HCT116 (cell line): Measurements from ENCODE around the gene SZT2. TPM values are rescaled to one million over a fixed set of nuclear protein-coding genes. Genes with fewer than 3 reads are reported as not detected.

Experiments
- ATAC-seq: fragments of 200-7000 bp; cut with Tn5 transposase; 2 replicates; pipeline ENCODE4 v1.9.1; 2020; ENCODE audit warnings: mild to moderate bottlenecking, moderate library complexity
- BruUV-seq: library from RNA; stranded (reverse); fragments of 400-500 nt; replicated peaks from 2 replicates; lab custom pipeline; 2021; lab: Mats Ljungman, UMichigan
- CTCF ChIA-PET: fragments of 300-600 bp; sonication (Branson Sonifier 250); formaldehyde crosslinking; loops from one replicate; lab custom pipeline; 2021; ENCODE audit warnings: antibody characterized with exemption; lab: Charles Lee
- POLR2A ChIA-PET: fragments of 300-600, 350-600 bp; sonication (Branson Sonifier 250); formaldehyde crosslinking; loops from one replicate; lab custom pipeline; 2021; ENCODE audit warnings: antibody characterized with exemption; lab: Charles Lee
- RAD21 ChIA-PET, 2 experiments: fragments of 300-600 bp; sonication (Branson Sonifier 250); formaldehyde crosslinking; loops; one replicate each; lab custom pipeline; 2023; ENCODE audit warnings: low total read pairs in 2 of 2; ENCODE audit not compliant: uncharacterized antibody in 2 of 2, unreplicated experiment in 2 of 2, low non-redundant PET in 1 of 2; lab: Charles Lee
- DNase-seq: peaks from one replicate; pipeline ENCODE4 v3.0.0-alpha.2; 2010; ENCODE audit warnings: low read depth, low spot score
- H2AFZ ChIP-seq: fragments of 200-600 bp; shearing (Covaris generic), sonication (generic); 2 replicates; pipeline ENCODE4 v1.6.1; 2017; ENCODE audit warnings: low read depth, mixed run types, mixed read lengths, antibody characterized with exemption, low read length; ENCODE audit not compliant: poor library complexity, severe bottlenecking
- H3K27ac ChIP-seq: 2 replicates; pipeline ENCODE4 v1.5.1; 2012; ENCODE audit warnings: low read depth, low read length
- H3K27me3 ChIP-seq: fragments of 200-600 bp; sonication (generic); 2 replicates; pipeline ENCODE4 v1.6.1; 2016; ENCODE audit warnings: mixed run types, low read length, mixed read lengths; ENCODE audit not compliant: insufficient read depth
- H3K36me3 ChIP-seq, 2 experiments: fragments of 200-500 bp in 1 of 2; fragments of 200-600 bp in 1 of 2; sonication (Bioruptor generic) in 1 of 2; sonication (generic) in 1 of 2; 2 replicates each; pipeline versions ENCODE4 v1.5.1 to v1.6.1; 2014 to 2016; ENCODE audit warnings: low read length in 2 of 2, inconsistent platforms in 1 of 2, mixed read lengths in 1 of 2, mixed run types in 1 of 2; ENCODE audit not compliant: insufficient read depth in 2 of 2, control insufficient read depth in 1 of 2
- H3K4me1 ChIP-seq, 2 experiments: fragments of 200-600 bp in 1 of 2; sonication (generic) in 1 of 2; 2 replicates each; pipeline versions ENCODE4 v1.5.1 to v1.6.1; 2012 to 2017; ENCODE audit warnings: low read length in 2 of 2, inconsistent platforms in 1 of 2, mild to moderate bottlenecking in 1 of 2, mixed read lengths in 1 of 2, mixed run types in 1 of 2, moderate library complexity in 1 of 2; ENCODE audit not compliant: insufficient read depth in 2 of 2, control insufficient read depth in 1 of 2
- H3K4me2 ChIP-seq: fragments of 200-600 bp; sonication (generic); 2 replicates; pipeline ENCODE4 v1.6.1; 2017; ENCODE audit warnings: mixed run types, low read length, mixed read lengths
- H3K4me3 ChIP-seq, 2 experiments: fragments of 200-600 bp in 1 of 2; sonication (generic) in 1 of 2; replicated peaks in 1 of 2; 2 replicates each; pipeline ENCODE4 v1.5.1; 2011 to 2016; ENCODE audit warnings: low read length in 2 of 2, control low read depth in 1 of 2, low read depth in 1 of 2, mild to moderate bottlenecking in 1 of 2, mixed read lengths in 1 of 2, mixed run types in 1 of 2
- H3K79me2 ChIP-seq: fragments of 200-600 bp; sonication (generic); 2 replicates; pipeline ENCODE4 v1.6.1; 2017; ENCODE audit warnings: mild to moderate bottlenecking, mixed run types, low read length, moderate library complexity, mixed read lengths; ENCODE audit not compliant: insufficient read depth
- H3K9ac ChIP-seq: fragments of 200-600 bp; sonication (generic); 2 replicates; pipeline ENCODE4 v1.6.1; 2016; ENCODE audit warnings: low read length, mixed read lengths
- H3K9me2 ChIP-seq: fragments of 200-600 bp; sonication (generic), shearing (Covaris generic); 2 replicates; pipeline ENCODE4 v1.6.1; 2017; ENCODE audit warnings: mixed run types, mild to moderate bottlenecking, moderate library complexity; ENCODE audit not compliant: insufficient read depth
- H3K9me3 ChIP-seq, 2 experiments: fragments of 200-500 bp in 1 of 2; fragments of 200-600 bp in 1 of 2; sonication (Bioruptor generic) in 1 of 2; sonication (generic) in 1 of 2; 2 replicates each; pipeline ENCODE4 v1.6.1; 2014 to 2017; ENCODE audit warnings: low read length in 2 of 2, mixed read lengths in 2 of 2, inconsistent platforms in 1 of 2, low read depth in 1 of 2, mild to moderate bottlenecking in 1 of 2, mixed run types in 1 of 2, moderate library complexity in 1 of 2; ENCODE audit not compliant: control insufficient read depth in 1 of 2, insufficient read depth in 1 of 2
- H4K20me1 ChIP-seq: fragments of 200-600 bp; sonication (generic), shearing (Covaris generic); 2 replicates; pipeline ENCODE4 v1.6.1; 2017; ENCODE audit warnings: mixed run types, mild to moderate bottlenecking, moderate library complexity; ENCODE audit not compliant: insufficient read depth
- CTCF ChIP-seq, 3 experiments: fragments of 200-600 bp in 1 of 3; sonication (generic) in 1 of 3; IDR thresholded peaks in 2 of 3; conservative IDR thresholded peaks in 1 of 3; 2 replicates each; pipeline ENCODE4 v1.5.1; 2012 to 2017; ENCODE audit warnings: low read depth in 2 of 3, low read length in 2 of 3, antibody characterized with exemption in 1 of 3, borderline replicate concordance in 1 of 3, control low read depth in 1 of 3, mild to moderate bottlenecking in 1 of 3, mixed read lengths in 1 of 3, mixed run types in 1 of 3, moderate library complexity in 1 of 3; ENCODE audit not compliant: insufficient read depth in 1 of 3
- EGR1 ChIP-seq: IDR thresholded peaks from 2 replicates; pipeline ENCODE4 v1.6.1; 2012; ENCODE audit warnings: low read depth
- FOSL1 ChIP-seq: IDR thresholded peaks from 2 replicates; pipeline ENCODE4 v1.6.1; 2012; ENCODE audit warnings: low read depth
- JUND ChIP-seq: IDR thresholded peaks from 2 replicates; pipeline ENCODE4 v1.6.1; 2012
- POLR2A ChIP-seq: IDR thresholded peaks from 2 replicates; pipeline ENCODE4 v1.7.0; 2011; ENCODE audit warnings: borderline replicate concordance; ENCODE audit not compliant: insufficient read depth, insufficient read length; ENCODE audit errors: extremely low read depth
- POLR2AphosphoS5 ChIP-seq: IDR thresholded peaks from 2 replicates; pipeline ENCODE4 v1.6.1; 2011; ENCODE audit warnings: mild to moderate bottlenecking, low read depth, low read length, moderate library complexity
- SIN3A ChIP-seq: IDR thresholded peaks from 2 replicates; pipeline ENCODE4 v1.6.1; 2012; ENCODE audit warnings: low read depth
- SRF ChIP-seq: IDR thresholded peaks from 2 replicates; pipeline ENCODE4 v1.6.1; 2012; ENCODE audit warnings: low read depth
- ZFX ChIP-seq: fragments of 450-650 bp; IDR thresholded peaks from 2 replicates; pipeline ENCODE4 v1.6.1; 2017
- ZNF274 ChIP-seq: fragments of 200-500 bp; sonication (Bioruptor generic); IDR thresholded peaks from 2 replicates; pipeline ENCODE4 v1.6.1; 2014; ENCODE audit warnings: mild to moderate bottlenecking, low read depth, low read length, inconsistent platforms
- intact Hi-C: fragments of 100-400 bp; cut with micrococcal nuclease; formaldehyde crosslinking; loops from 2 replicates; pipeline ENCODE4 v1.10.0; 2022
- total RNA-seq: library from RNA; stranded (reverse); gene quantifications from one replicate; pipeline ENCODE4 v1.2.1, GENCODE V29; 2021; ENCODE audit not compliant: unreplicated experiment
- TF ChIP-seq, protein P1 (sequence below): IDR thresholded peaks from 2 replicates; pipeline ENCODE4 v1.6.1; 2012
- TF ChIP-seq, protein P2 (sequence below): IDR thresholded peaks from 2 replicates; pipeline ENCODE4 v1.6.1; 2012; ENCODE audit warnings: low read depth

The SZT2 gene
- total RNA-seq, 1 experiment from 2014 or later, result 43.0 TPM

GRCh38 chr1:43357251-43357650, 32.4 kb upstream of the SZT2 start:
- TF ChIP-seq POLR2AphosphoS5 (no peak), ZNF274 (no peak), SRF (no peak), SIN3A (no peak), EGR1 (no peak), POLR2A (no peak), FOSL1 (no peak)
- TF ChIP-seq, protein P1, sequence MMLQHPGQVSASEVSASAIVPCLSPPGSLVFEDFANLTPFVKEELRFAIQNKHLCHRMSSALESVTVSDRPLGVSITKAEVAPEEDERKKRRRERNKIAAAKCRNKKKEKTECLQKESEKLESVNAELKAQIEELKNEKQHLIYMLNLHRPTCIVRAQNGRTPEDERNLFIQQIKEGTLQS, result no peak
- TF ChIP-seq, all 23 proteins: peak for 0
- peaks cover 35% of the 10 kb centered on the region for H3K79me2 ChIP-seq
- POLR2A ChIA-PET, result interaction anchor here (1.7 to 2.1 kb wide), 2 partner anchors 10 to 130 kb away, joined by 4 to 26 read pairs; partner anchors contain the start of gene ELOVL1
- intact Hi-C loops, result no loop called here
- RAD21 ChIA-PET, result no interaction called here
- DNase-seq (no peak), ATAC-seq (no peak)
- H4K20me1 ChIP-seq, result peaks cover 3% of the 10 kb centered on the region; the same call in 1 of the 2 replicates
- peaks cover 13 to 37% of the 10 kb centered on the region in 2 experiments for H3K4me1 ChIP-seq
- H3K27ac ChIP-seq, result peak overlapping the region; percentile 80; the same call in 1 of the 2 replicates
- H3K4me2 ChIP-seq, result peak overlapping the region; percentile 78
- BruUV-seq, result no TSS peak
- H3K9ac ChIP-seq, result no peak overlapping the region
- no peaks in the 10 kb centered on the region for H3K27me3 ChIP-seq
- 0 out of 4 replicates have a peak overlapping the region, but pooled peaks of 1 of the 2 experiments have one; percentile 76 for H3K4me3 ChIP-seq
- H3K9me2 ChIP-seq, result no peaks in the 10 kb centered on the region
- no peak overlapping the region for H2AFZ ChIP-seq
- H3K36me3 ChIP-seq, result peaks cover 13 to 29% of the 10 kb centered on the region in 2 experiments
- no peaks in the 10 kb centered on the region for H3K9me3 ChIP-seq
- CTCF ChIA-PET, result interaction anchor here (2.6 kb wide), 1 partner anchor 130 kb away, joined by 12 read pairs; no protein-coding TSS in a partner anchor

DNA sequence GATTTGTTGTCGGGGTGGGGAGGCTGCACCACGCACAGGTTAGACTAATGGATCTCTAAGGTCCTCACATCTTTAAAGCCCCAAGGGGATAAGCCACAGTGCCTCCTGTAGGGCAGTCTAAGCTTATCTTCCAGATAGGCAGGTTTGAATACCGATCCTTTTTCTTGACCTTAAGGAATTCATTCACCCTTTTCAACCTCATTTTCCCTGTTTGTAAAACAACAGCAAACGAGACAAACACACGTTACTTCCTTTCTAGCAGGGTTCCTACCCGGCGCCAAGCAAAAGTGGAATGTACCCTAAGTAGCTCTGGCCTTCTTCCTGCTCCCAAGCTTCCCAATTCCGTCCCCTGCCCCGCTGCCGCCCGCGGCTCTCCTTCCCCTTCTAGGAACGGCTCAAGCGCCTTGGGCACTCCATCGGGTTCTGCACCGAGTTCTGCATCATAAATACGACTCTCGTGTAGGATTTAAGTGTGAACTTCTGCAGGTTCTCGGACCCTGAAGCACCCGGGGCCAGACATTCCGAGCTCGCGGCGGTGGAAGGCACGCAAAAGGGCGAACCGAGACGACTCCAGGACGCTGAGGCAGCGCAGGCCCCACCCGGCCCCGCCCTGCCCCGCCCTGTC, 31.5 kb upstream of the SZT2 start:
- BruUV-seq, result TSS peak; percentile 84
- Histone ChIP-seq H3K27me3 (no peaks in the 10 kb centered on the region), H3K4me2 (peak overlapping the region; percentile 78), H3K79me2 (peaks cover 36% of the 10 kb centered on the region), H3K9ac (peak overlapping the region; percentile 94), H3K4me3 (peak overlapping the region; percentile 76 to 77), H3K27ac (peak overlapping the region; percentile 80), H3K36me3 (peaks cover 17 to 37% of the 10 kb centered on the region in 2 experiments), H3K9me2 (no peaks in the 10 kb centered on the region), H4K20me1 (peaks cover 3% of the 10 kb centered on the region; the same call in 1 of the 2 replicates), H2AFZ (no peak overlapping the region), H3K9me3 (no peaks in the 10 kb centered on the region), H3K4me1 (peaks cover 13 to 46% of the 10 kb centered on the region in 2 experiments)
- ATAC-seq, result peak; percentile 49
- intact Hi-C loops, result loop anchor here (1.0 kb wide), 1 partner anchor 120 kb away; no protein-coding TSS in a partner anchor
- CTCF ChIA-PET, result interaction anchor here (0.6 to 2.6 kb wide), 11 partner anchors 8 to 131 kb away, joined by 3 to 15 read pairs (median 5); partner anchors contain the start of gene C1orf210
- POLR2A ChIA-PET, result interaction anchor here (0.6 to 2.1 kb wide), 16 partner anchors 8 to 572 kb away, joined by 3 to 26 read pairs (median 5); partner anchors contain the start of genes C1orf210 and ELOVL1
- peak; percentile 49 for DNase-seq
- TF ChIP-seq POLR2A (peak; percentile 85), CTCF (IDR thresholded peaks at IDR 0.05 in 2 of 3, conservative IDR thresholded peaks at IDR 0.05 in 1 of 3; ENCODE audit: borderline replicate concordance in 1 of 3, insufficient read depth in 1 of 3, low read depth in 2 of 3, low read length in 2 of 3) (peak in 2 of 3 experiments; percentile 67 to 71; a peak in 4 of 6 replicates), POLR2AphosphoS5 (peak; percentile 72; the same call in 1 of the 2 replicates), JUND (no peak), ZFX (peak; percentile 59)
- TF ChIP-seq, protein P2, sequence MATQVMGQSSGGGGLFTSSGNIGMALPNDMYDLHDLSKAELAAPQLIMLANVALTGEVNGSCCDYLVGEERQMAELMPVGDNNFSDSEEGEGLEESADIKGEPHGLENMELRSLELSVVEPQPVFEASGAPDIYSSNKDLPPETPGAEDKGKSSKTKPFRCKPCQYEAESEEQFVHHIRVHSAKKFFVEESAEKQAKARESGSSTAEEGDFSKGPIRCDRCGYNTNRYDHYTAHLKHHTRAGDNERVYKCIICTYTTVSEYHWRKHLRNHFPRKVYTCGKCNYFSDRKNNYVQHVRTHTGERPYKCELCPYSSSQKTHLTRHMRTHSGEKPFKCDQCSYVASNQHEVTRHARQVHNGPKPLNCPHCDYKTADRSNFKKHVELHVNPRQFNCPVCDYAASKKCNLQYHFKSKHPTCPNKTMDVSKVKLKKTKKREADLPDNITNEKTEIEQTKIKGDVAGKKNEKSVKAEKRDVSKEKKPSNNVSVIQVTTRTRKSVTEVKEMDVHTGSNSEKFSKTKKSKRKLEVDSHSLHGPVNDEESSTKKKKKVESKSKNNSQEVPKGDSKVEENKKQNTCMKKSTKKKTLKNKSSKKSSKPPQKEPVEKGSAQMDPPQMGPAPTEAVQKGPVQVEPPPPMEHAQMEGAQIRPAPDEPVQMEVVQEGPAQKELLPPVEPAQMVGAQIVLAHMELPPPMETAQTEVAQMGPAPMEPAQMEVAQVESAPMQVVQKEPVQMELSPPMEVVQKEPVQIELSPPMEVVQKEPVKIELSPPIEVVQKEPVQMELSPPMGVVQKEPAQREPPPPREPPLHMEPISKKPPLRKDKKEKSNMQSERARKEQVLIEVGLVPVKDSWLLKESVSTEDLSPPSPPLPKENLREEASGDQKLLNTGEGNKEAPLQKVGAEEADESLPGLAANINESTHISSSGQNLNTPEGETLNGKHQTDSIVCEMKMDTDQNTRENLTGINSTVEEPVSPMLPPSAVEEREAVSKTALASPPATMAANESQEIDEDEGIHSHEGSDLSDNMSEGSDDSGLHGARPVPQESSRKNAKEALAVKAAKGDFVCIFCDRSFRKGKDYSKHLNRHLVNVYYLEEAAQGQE, result no peak
- RAD21 ChIA-PET, result interaction anchor here (0.5 to 1.1 kb wide), 3 partner anchors 24 to 73 kb away, joined by 4 to 7 read pairs (median 4); partner anchors contain the start of gene C1orf210 (in 1 of the 2)
